ENCODE measurements around the gene UPK1B. TPM values are rescaled to one million over a fixed set of nuclear protein-coding genes. Genes with fewer than 3 reads are reported as not detected.

The UPK1B gene
- total and polyA plus RNA-seq, 9 of the 15 experiments (the other 6 are each of a cell fraction or from before 2014, with no cell fraction given) = 0.22 to 1.2 (median 0.51) TPM

GRCh38 chr3:119240591-119241434, 67.4 kb downstream of the UPK1B start, which contains the start of gene B4GALT4 (continued):
- TF ChIP-seq ARID4B (CRISPR knock-in tag; IDR thresholded peaks at IDR 0.05) (0 out of 2 replicates have a peak, but pooled peaks have one; percentile 56), CREM (IDR thresholded peaks at IDR 0.05; ENCODE audit: low read depth) (peak; percentile 17; the same call in 1 of the 2 replicates), KDM5B (IDR thresholded peaks at IDR 0.05; ENCODE audit: insufficient replicate concordance, low read depth, low read length) (peak; percentile 77), BRD9 (IDR thresholded peaks at IDR 0.05; ENCODE audit: low read depth, partially characterized antibody) (no peak), POLR2H (tag; IDR thresholded peaks at IDR 0.05; ENCODE audit: low read depth) (peak; percentile 42; the same call in 1 of the 2 replicates), HOXB6 (CRISPR knock-in tag; IDR thresholded peaks at IDR 0.05; ENCODE audit: borderline replicate concordance) (no peak), CCNT2 (IDR thresholded peaks at IDR 0.05; ENCODE audit: borderline replicate concordance, extremely low read depth, insufficient read length, low read depth, low read length) (peak; percentile 33), ZFX (CRISPR knock-in tag; IDR thresholded peaks at IDR 0.05) (peak; percentile 90), SUPT5H (IDR thresholded peaks at IDR 0.05) (peak; percentile 71), YY1 (IDR thresholded peaks at IDR 0.05; ENCODE audit: borderline replicate concordance in 1 of 3, control insufficient read depth in 1 of 3, extremely low read depth in 1 of 3, insufficient read depth in 3 of 3, insufficient read length in 1 of 3, insufficient replicate concordance in 2 of 3, low read depth in 1 of 3, low read length in 2 of 3) (peak in 1 of 3 experiments; percentile 19), SAP30 (IDR thresholded peaks at IDR 0.05; ENCODE audit: borderline replicate concordance, insufficient read depth, low read depth, low read length, poor library complexity, severe bottlenecking) (peak; percentile 25), PHB (CRISPR knock-in tag; IDR thresholded peaks at IDR 0.05) (no peak), NRF1 (conservative IDR thresholded peaks at IDR 0.05 in 1 of 2, IDR thresholded peaks at IDR 0.05 in 1 of 2) (peak; percentile 29 to 39; a peak in 3 of 4 replicates), CXXC5 (CRISPR knock-in tag; IDR thresholded peaks at IDR 0.05) (peak; percentile 69), L3MBTL2 (IDR thresholded peaks at IDR 0.05) (peak; percentile 95), BHLHE40 (IDR thresholded peaks at IDR 0.05; ENCODE audit: low read length) (peak; percentile 81)
- TF ChIP-seq, protein P1, sequence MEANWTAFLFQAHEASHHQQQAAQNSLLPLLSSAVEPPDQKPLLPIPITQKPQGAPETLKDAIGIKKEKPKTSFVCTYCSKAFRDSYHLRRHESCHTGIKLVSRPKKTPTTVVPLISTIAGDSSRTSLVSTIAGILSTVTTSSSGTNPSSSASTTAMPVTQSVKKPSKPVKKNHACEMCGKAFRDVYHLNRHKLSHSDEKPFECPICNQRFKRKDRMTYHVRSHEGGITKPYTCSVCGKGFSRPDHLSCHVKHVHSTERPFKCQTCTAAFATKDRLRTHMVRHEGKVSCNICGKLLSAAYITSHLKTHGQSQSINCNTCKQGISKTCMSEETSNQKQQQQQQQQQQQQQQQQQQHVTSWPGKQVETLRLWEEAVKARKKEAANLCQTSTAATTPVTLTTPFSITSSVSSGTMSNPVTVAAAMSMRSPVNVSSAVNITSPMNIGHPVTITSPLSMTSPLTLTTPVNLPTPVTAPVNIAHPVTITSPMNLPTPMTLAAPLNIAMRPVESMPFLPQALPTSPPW (CRISPR knock-in tag; IDR thresholded peaks at IDR 0.05) = peak; percentile 50
- TF ChIP-seq, protein P2, sequence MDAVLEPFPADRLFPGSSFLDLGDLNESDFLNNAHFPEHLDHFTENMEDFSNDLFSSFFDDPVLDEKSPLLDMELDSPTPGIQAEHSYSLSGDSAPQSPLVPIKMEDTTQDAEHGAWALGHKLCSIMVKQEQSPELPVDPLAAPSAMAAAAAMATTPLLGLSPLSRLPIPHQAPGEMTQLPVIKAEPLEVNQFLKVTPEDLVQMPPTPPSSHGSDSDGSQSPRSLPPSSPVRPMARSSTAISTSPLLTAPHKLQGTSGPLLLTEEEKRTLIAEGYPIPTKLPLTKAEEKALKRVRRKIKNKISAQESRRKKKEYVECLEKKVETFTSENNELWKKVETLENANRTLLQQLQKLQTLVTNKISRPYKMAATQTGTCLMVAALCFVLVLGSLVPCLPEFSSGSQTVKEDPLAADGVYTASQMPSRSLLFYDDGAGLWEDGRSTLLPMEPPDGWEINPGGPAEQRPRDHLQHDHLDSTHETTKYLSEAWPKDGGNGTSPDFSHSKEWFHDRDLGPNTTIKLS (IDR thresholded peaks at IDR 0.05; ENCODE audit: borderline replicate concordance, low read depth) = peak; percentile 72; the same call in 1 of the 2 replicates
